Smooth muscle cell (in vitro differentiated cells): Measurements from ENCODE around the gene CNTNAP1. TPM values are rescaled to one million over a fixed set of nuclear protein-coding genes. Genes with fewer than 3 reads are reported as not detected.
A peak's percentile ranks its signal among the peaks of the same experiment; 100 is the strongest.

Experiments used
- DNase-seq: peaks from one replicate; lab custom pipeline; 2025; ENCODE audit not compliant: unreplicated experiment; lab: John Stamatoyannopoulos, UW
- H2AFZ ChIP-seq: fragments of 200-600 bp; sonication (generic); 2 replicates; pipeline ENCODE4 v1.6.0; 2016; ENCODE audit warnings: antibody characterized with exemption, low read depth, mild to moderate bottlenecking
- H3F3A ChIP-seq: fragments of 200-600 bp; sonication (generic); 2 replicates; pipeline ENCODE4 v1.6.0; 2017; ENCODE audit warnings: antibody characterized with exemption, low read depth
- H3K27ac ChIP-seq: fragments of 200-600 bp; sonication (generic); 2 replicates; pipeline ENCODE4 v1.5.1; 2016; ENCODE audit warnings: low read depth, mild to moderate bottlenecking
- H3K27me3 ChIP-seq: fragments of 200-600 bp; sonication (generic); 2 replicates; pipeline ENCODE4 v1.6.1; 2016; ENCODE audit warnings: low read depth, mild to moderate bottlenecking
- H3K36me3 ChIP-seq: fragments of 200-600 bp; sonication (generic); 2 replicates; pipeline ENCODE4 v1.5.1; 2016; ENCODE audit warnings: low read depth
- H3K4me1 ChIP-seq: fragments of 200-600 bp; sonication (generic); 2 replicates; pipeline ENCODE4 v1.5.1; 2016; ENCODE audit warnings: low read depth
- H3K4me2 ChIP-seq: fragments of 200-600 bp; sonication (generic); 2 replicates; pipeline ENCODE4 v1.6.0; 2016; ENCODE audit warnings: mild to moderate bottlenecking
- H3K4me3 ChIP-seq: fragments of 200-600 bp; sonication (generic); 2 replicates; pipeline ENCODE4 v1.5.1; 2016; ENCODE audit warnings: mild to moderate bottlenecking
- H3K79me2 ChIP-seq: fragments of 200-600 bp; sonication (generic); 2 replicates; pipeline ENCODE4 v1.6.0; 2016; ENCODE audit warnings: low read depth, mild to moderate bottlenecking
- H3K9ac ChIP-seq: fragments of 200-600 bp; sonication (generic); 2 replicates; pipeline ENCODE4 v1.6.0; 2016; ENCODE audit warnings: low read depth
- H3K9me3 ChIP-seq: fragments of 200-600 bp; sonication (generic); replicated peaks from 2 replicates; pipeline ENCODE4 v1.5.1; 2016; ENCODE audit warnings: low read depth
- H4K20me1 ChIP-seq: fragments of 200-600 bp; sonication (generic); 2 replicates; pipeline ENCODE4 v1.6.0; 2016; ENCODE audit warnings: low read depth
- WGBS: methylation state at CpG from one replicate; pipeline ENCODE4 v1.1.7; 2016; ENCODE audit warnings: low lambda C conversion rate; 5-methylcytosine and 5-hydroxymethylcytosine counted together
- microRNA-seq: library from miRNA; unstranded; fragments of <30 nt; microRNA quantifications from one replicate; pipeline ENCODE4, GENCODE V29; 2016; ENCODE audit warnings: borderline number of aligned reads
- polyA plus RNA-seq: library from polyadenylated mRNA; unstranded; fragments of >200 nt; fragmentation: Nextera tagmentation; extraction: Ambion mirVana; gene quantifications from 2 replicates; pipeline ENCODE4 v1.2.1, GENCODE V29; 2016
- small RNA-seq: library from RNA; depleted of rRNA; stranded (forward); fragments of <200 nt; gene quantifications from one replicate; pipeline ENCODE3, GENCODE V24; 2014
- total RNA-seq: library from RNA; depleted of rRNA; stranded (reverse); fragments of >200 nt; gene quantifications from 2 replicates; pipeline ENCODE4 v1.2.3, GENCODE V29; 2014
- TF ChIP-seq, protein P1 (sequence below): fragments of 200-600 bp; sonication (generic); IDR thresholded peaks from 2 replicates; pipeline ENCODE4 v1.5.1; 2017; ENCODE audit warnings: borderline replicate concordance, mild to moderate bottlenecking, antibody characterized with exemption; ENCODE audit not compliant: insufficient read depth, poor library complexity, severe bottlenecking

The CNTNAP1 gene
- total and polyA plus RNA-seq, 2 experiments from 2014 or later: 2.0 to 7.1 TPM

DNA sequence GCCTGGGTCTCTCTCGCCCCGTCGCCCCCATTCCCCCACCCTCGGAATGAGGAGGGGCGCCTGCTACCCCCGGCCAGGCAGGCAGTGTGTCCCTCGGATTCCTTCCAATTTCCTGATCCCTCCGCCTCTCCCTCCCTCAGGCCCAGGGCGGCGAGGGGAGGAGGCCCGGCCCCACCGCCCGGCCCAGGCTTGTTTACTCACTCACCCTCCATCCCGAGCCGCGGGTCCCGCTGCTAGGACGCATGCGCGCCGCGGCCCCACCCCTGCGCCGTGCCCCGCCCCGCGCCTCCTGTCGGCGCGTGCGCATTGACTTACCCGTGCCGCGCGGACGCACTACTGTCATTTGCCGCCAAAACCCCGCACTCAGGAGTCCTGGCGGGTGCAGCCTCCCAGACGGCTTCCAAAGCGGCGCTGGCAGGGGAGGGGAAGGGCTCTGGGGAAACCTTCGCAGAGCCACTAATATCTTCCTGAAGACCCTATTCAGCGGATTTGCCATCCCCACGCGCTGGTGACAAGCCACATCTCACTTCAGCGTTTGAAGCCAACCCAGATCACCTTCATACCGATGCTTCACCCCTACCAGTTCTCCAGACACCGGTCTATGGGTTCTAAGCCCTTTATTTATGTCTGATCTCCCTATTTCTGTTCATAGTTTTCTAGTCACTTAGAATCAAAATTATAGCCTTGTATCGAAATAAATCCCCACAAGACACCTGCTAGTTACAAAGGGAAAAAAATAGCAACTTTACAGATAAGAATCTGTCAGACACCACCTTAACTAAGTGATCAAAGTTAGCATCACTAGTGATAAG, 62.7 kb downstream of the CNTNAP1 start, which contains the start of gene EZH1:
Gene EZH1 (minus strand): TSS at position 235 of the 812 bp plus-strand sequence. CDS start 16,099 bp downstream, outside the sequence.
- Histone ChIP-seq H3K27ac (peak within 1 kb of the TSS; percentile 78), H3K9me3 (no peaks in the 10 kb centered on the region), H3K27me3 (no peaks in the 10 kb centered on the region), H3K79me2 (peaks cover 14% of the 10 kb centered on the region), H4K20me1 (no peaks in the 10 kb centered on the region), H3K4me1 (peaks cover 8% of the 10 kb centered on the region), H3F3A (no peaks in the 10 kb centered on the region), H3K4me2 (peak within 1 kb of the TSS; percentile 85), H3K9ac (peak within 1 kb of the TSS; percentile 93), H3K36me3 (no peaks in the 10 kb centered on the region), H3K4me3 (peak within 1 kb of the TSS; percentile 70), H2AFZ (peak within 1 kb of the TSS; percentile 85)
- peak; percentile 88 for DNase-seq
- 13% methylated on average over 36 of the region's 50 CpGs for WGBS
- TF ChIP-seq, protein P1, sequence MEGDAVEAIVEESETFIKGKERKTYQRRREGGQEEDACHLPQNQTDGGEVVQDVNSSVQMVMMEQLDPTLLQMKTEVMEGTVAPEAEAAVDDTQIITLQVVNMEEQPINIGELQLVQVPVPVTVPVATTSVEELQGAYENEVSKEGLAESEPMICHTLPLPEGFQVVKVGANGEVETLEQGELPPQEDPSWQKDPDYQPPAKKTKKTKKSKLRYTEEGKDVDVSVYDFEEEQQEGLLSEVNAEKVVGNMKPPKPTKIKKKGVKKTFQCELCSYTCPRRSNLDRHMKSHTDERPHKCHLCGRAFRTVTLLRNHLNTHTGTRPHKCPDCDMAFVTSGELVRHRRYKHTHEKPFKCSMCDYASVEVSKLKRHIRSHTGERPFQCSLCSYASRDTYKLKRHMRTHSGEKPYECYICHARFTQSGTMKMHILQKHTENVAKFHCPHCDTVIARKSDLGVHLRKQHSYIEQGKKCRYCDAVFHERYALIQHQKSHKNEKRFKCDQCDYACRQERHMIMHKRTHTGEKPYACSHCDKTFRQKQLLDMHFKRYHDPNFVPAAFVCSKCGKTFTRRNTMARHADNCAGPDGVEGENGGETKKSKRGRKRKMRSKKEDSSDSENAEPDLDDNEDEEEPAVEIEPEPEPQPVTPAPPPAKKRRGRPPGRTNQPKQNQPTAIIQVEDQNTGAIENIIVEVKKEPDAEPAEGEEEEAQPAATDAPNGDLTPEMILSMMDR: no peak

DNA sequence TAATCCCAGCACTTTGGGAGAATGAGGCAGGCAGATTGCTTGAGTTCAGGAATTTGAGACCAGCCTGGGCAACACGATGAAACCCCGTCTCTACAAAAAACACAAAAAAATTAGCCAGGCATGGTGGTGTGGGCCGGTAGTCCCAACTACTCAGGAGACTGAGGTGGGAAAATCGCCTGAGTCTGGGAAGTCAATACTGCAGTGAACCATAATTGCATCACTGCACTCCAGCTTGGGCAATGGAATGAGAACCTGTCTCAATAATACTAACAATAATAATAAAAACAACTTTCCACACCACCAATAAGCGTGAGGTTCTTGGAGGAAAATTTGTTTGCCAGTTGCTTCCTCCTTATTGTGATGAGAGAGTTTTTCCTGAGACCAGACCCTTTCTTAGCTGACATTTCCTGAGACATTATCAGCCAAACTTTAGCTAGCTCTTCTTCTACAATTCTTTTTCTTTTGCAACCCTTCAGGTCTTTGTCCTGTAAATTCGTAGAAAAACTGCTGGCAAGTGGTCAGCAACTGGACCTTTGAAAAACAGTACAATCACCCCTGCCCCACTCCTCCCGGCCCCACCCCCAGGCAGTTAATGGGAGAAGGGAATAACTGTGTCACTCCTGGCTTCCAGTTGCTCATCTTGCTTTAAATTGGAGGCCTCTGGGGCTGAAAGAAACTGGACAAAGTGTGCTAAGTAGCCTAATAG, 66.0 kb downstream of the CNTNAP1 start:
- Histone ChIP-seq H3K79me2 (peaks cover 9% of the 10 kb centered on the region), H3F3A (no peaks in the 10 kb centered on the region), H3K36me3 (no peaks in the 10 kb centered on the region), H3K27me3 (no peaks in the 10 kb centered on the region), H3K4me1 (peaks cover 8% of the 10 kb centered on the region), H3K4me3 (no peak overlapping the region), H3K9ac (no peak overlapping the region), H3K4me2 (no peak overlapping the region), H3K9me3 (no peaks in the 10 kb centered on the region), H3K27ac (no peak overlapping the region), H4K20me1 (no peaks in the 10 kb centered on the region), H2AFZ (no peak overlapping the region)
- DNase-seq: no peak
- TF ChIP-seq, protein P1: no peak
- 72% methylated on average over 7 of the region's 7 CpGs for WGBS

DNA sequence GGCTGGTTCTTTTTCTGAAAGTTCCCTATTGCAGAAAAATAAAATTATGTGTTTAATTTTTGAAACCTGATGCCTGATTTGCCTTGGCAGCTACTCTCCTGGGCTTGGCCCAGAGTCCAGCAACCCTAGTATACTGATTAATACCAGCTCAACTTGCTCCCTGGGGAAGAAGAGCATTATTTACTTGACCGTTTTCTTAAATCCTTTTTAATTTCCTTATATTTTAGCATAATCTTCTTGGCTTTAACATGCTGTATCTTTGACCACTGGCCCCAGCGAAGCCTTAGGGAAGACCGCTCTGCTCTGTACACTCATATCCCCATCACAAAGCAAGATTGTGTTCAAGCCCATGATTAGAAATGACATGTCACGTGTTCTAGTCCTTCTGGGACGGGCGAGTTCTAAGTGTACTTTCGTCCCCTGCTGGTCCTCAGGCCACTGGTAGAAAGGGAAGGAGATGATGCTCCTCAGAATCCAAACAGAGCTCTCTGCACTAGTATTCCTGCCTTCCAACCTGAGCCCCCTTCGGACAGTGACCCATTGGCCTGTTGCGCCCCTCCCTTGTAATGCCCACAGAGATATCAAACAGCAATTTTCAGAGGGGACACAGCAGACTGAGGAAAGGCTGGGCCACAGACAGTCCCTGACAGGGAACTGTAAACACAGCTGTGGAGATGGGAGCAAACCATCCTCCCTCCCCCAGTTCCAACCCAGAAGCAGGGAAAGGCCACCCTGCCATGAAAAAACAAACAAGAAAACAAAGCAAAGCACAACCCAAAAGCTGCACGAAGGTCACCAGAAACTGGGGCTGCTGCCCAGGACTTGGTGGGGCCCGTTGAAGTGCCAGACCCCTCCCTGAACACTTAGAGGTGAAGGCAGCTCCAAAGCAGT, 66.8 kb downstream of the CNTNAP1 start:
- no peak overlapping the region for H2AFZ ChIP-seq
- no peaks in the 10 kb centered on the region for H3K36me3 ChIP-seq
- 91% methylated on average over 11 of the region's 11 CpGs for WGBS
- H3K9ac ChIP-seq: no peak overlapping the region
- no peaks in the 10 kb centered on the region for H3F3A ChIP-seq
- no peaks in the 10 kb centered on the region for H4K20me1 ChIP-seq
- H3K27ac ChIP-seq: no peak overlapping the region
- H3K27me3 ChIP-seq: no peaks in the 10 kb centered on the region
- H3K4me2 ChIP-seq: no peak overlapping the region
- H3K79me2 ChIP-seq: peaks cover under 1% of the 10 kb centered on the region
- DNase-seq: no peak
- H3K9me3 ChIP-seq: no peaks in the 10 kb centered on the region
- TF ChIP-seq, protein P1: no peak
- H3K4me1 ChIP-seq: peaks cover under 1% of the 10 kb centered on the region
- no peak overlapping the region for H3K4me3 ChIP-seq

Small RNA genes within 50 kb of the gene (microRNA-seq; reads per million reads assigned to microRNA genes)
- 1.8 reads per million for gene MIR6780A

Small RNA genes within 50 kb of the gene (small RNA-seq; reads per million reads assigned to genes)
- not detected for gene MIR6780A

Other genes with a start within 250 kb of the CNTNAP1 start
- 31.9 and 54.7 TPM in 2 replicates for gene ATP6V0A1, start 223.7 kb upstream of the CNTNAP1 start, total RNA-seq
- gene ATP6V0A1, start 223.7 kb upstream of the CNTNAP1 start, polyA plus RNA-seq: 27.3 and 34.0 TPM in 2 replicates
- 23.0 and 27.2 TPM in 2 replicates for gene NAGLU, start 146.3 kb upstream of the CNTNAP1 start, total RNA-seq
- 39.9 and 51.6 TPM in 2 replicates for gene NAGLU, start 146.3 kb upstream of the CNTNAP1 start, polyA plus RNA-seq
- 0.40 TPM in 1 of 2 replicates, not detected in the other for gene HSD17B1, start 129.6 kb upstream of the CNTNAP1 start, total RNA-seq
- gene HSD17B1, start 129.6 kb upstream of the CNTNAP1 start, polyA plus RNA-seq: 3.3 and 3.5 TPM in 2 replicates
- 16.0 and 23.2 TPM in 2 replicates for gene COASY, start 120.4 kb upstream of the CNTNAP1 start, total RNA-seq
- gene COASY, start 120.4 kb upstream of the CNTNAP1 start, polyA plus RNA-seq: 65.0 and 68.2 TPM in 2 replicates
- gene MLX, start 115.4 kb upstream of the CNTNAP1 start, total RNA-seq: 21.6 and 30.1 TPM in 2 replicates
- 21.1 and 26.4 TPM in 2 replicates for gene MLX, start 115.4 kb upstream of the CNTNAP1 start, polyA plus RNA-seq
- 5.2 and 5.3 TPM in 2 replicates for gene PSMC3IP, start 104.8 kb upstream of the CNTNAP1 start, total RNA-seq
- 7.7 and 10.0 TPM in 2 replicates for gene PSMC3IP, start 104.8 kb upstream of the CNTNAP1 start, polyA plus RNA-seq
- gene RETREG3, start 73.2 kb upstream of the CNTNAP1 start, total RNA-seq: 40.4 and 67.8 TPM in 2 replicates
- gene RETREG3, start 73.2 kb upstream of the CNTNAP1 start, polyA plus RNA-seq: 32.6 and 34.1 TPM in 2 replicates
- gene TUBG1, start 72.8 kb upstream of the CNTNAP1 start, total RNA-seq: 31.6 and 38.7 TPM in 2 replicates
- gene TUBG1, start 72.8 kb upstream of the CNTNAP1 start, polyA plus RNA-seq: 91.2 and 102 TPM in 2 replicates
- 23.1 and 28.2 TPM in 2 replicates for gene TUBG2, start 23.2 kb upstream of the CNTNAP1 start, total RNA-seq
- 42.3 and 54.6 TPM in 2 replicates for gene TUBG2, start 23.2 kb upstream of the CNTNAP1 start, polyA plus RNA-seq
- 5.0 and 13.3 TPM in 2 replicates for gene PLEKHH3, start 5.5 kb upstream of the CNTNAP1 start, total RNA-seq
- 23.6 and 23.7 TPM in 2 replicates for gene PLEKHH3, start 5.5 kb upstream of the CNTNAP1 start, polyA plus RNA-seq
- 10.1 TPM in 1 of 2 replicates, not detected in the other for gene CCR10, start 688 bp upstream of the CNTNAP1 start, total RNA-seq
- gene CCR10, start 688 bp upstream of the CNTNAP1 start, polyA plus RNA-seq: 2.0 and 3.8 TPM in 2 replicates
- gene EZH1, start 62.5 kb downstream of the CNTNAP1 start, total RNA-seq: 15.6 and 19.4 TPM in 2 replicates
- 8.0 and 10.0 TPM in 2 replicates for gene EZH1, start 62.5 kb downstream of the CNTNAP1 start, polyA plus RNA-seq
- 8.6 and 8.9 TPM in 2 replicates for gene RAMP2, start 78.7 kb downstream of the CNTNAP1 start, total RNA-seq
- 22.0 and 25.7 TPM in 2 replicates for gene RAMP2, start 78.7 kb downstream of the CNTNAP1 start, polyA plus RNA-seq
- 91.0 and 108 TPM in 2 replicates for gene VPS25, start 90.9 kb downstream of the CNTNAP1 start, total RNA-seq
- gene VPS25, start 90.9 kb downstream of the CNTNAP1 start, polyA plus RNA-seq: 129 and 139 TPM in 2 replicates
- gene WNK4, start 98.1 kb downstream of the CNTNAP1 start, total RNA-seq: 0.22 and 0.49 TPM in 2 replicates
- gene WNK4, start 98.1 kb downstream of the CNTNAP1 start, polyA plus RNA-seq: 0.39 TPM in 1 of 2 replicates, not detected in the other
- 71.1 and 106 TPM in 2 replicates for gene COA3, start 116.2 kb downstream of the CNTNAP1 start, total RNA-seq
- 127 and 147 TPM in 2 replicates for gene COA3, start 116.2 kb downstream of the CNTNAP1 start, polyA plus RNA-seq
- not detected in 2 replicates for gene CNTD1, start 116.3 kb downstream of the CNTNAP1 start, total RNA-seq
- gene CNTD1, start 116.3 kb downstream of the CNTNAP1 start, polyA plus RNA-seq: 0.17 and 0.71 TPM in 2 replicates
- 57.5 and 66.5 TPM in 2 replicates for gene BECN1, start 141.8 kb downstream of the CNTNAP1 start, total RNA-seq
- gene BECN1, start 141.8 kb downstream of the CNTNAP1 start, polyA plus RNA-seq: 54.8 and 61.9 TPM in 2 replicates
- gene PSME3, start 150.9 kb downstream of the CNTNAP1 start, total RNA-seq: 56.5 and 67.1 TPM in 2 replicates
- gene PSME3, start 150.9 kb downstream of the CNTNAP1 start, polyA plus RNA-seq: 85.3 and 87.0 TPM in 2 replicates
- gene AOC2, start 162.0 kb downstream of the CNTNAP1 start, total RNA-seq: 1.6 and 2.3 TPM in 2 replicates
- gene AOC2, start 162.0 kb downstream of the CNTNAP1 start, polyA plus RNA-seq: 0.91 and 2.1 TPM in 2 replicates
- gene AOC3, start 168.7 kb downstream of the CNTNAP1 start, total RNA-seq: 0.63 and 0.90 TPM in 2 replicates
- gene AOC3, start 168.7 kb downstream of the CNTNAP1 start, polyA plus RNA-seq: 0.65 and 1.5 TPM in 2 replicates
- gene G6PC1, start 218.3 kb downstream of the CNTNAP1 start, total RNA-seq: not detected in 2 replicates
- gene G6PC1, start 218.3 kb downstream of the CNTNAP1 start, polyA plus RNA-seq: not detected in 2 replicates